GM19351 (cell line): Measurements from ENCODE around the gene DAB1.

Experiments used
- ATAC-seq: cut with Tn5 transposase; IDR thresholded peaks from one replicate; pipeline ENCODE4 v1.9.1; 2021; ENCODE audit warnings: mild to moderate bottlenecking, moderate library complexity; ENCODE audit not compliant: unreplicated experiment

DAB1 gene

DNA sequence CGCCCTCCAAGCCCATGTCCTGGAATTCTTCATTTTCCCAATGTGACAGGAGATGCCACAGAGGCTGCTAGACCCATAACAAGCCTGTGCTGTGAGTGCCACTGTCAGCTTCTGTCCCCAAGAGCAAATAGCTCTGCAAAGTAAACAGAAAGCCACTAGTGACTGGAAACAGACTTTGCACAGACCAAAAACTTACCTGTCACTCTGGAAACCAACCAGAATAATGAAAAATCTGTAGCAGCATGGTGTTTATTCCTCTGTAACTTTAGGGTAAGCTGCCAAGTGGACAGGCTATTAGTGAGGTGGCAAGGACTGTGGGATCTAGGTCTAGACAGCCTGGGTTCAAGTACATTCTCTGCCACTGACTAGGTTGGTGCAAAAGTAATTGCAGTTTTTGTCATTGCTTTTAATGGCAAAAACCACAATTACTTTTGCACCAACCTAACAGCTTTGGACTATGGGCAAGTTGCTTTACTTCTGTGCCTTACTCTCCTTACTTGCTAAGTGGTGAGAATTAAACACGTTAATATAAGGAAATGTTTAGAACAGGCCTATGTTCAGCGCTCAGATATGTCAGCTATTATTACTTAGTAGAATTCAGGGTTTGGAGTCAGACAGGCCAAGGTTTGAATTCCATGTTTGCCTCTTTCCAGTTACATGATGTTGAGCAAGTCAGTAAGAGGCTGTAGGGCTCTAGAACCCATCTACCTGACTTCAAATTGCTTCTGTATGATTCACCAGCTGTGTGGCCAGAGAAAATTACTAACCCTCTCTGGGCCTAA is 457.8 kb downstream of the DAB1 start, which contains the start of gene C8B:
Gene C8B (minus strand): TSS at position 100 of the 782 bp plus-strand sequence. CDS start 67 bp downstream, at position 33.
- ATAC-seq, result no peak

DNA sequence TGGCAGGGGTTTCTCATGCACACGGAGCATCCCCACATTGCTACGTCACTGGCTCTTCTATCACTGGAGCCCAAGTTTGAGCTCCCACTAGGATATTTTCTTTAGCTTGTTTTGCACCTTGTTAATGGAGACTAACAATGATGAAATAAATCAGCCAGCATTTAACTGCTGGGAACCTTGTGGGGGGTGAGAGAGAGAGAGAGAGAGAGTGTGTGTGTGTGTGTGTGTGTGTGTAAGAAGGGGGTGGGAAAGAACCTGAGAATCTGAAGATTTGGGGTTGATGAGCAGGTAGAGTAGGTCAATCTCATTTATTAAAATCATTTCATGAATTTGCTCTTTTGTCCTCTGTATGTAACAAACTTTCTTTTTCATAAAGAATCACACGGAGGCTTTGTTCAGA is 458.7 kb downstream of the DAB1 start:
- no peak for ATAC-seq

DNA sequence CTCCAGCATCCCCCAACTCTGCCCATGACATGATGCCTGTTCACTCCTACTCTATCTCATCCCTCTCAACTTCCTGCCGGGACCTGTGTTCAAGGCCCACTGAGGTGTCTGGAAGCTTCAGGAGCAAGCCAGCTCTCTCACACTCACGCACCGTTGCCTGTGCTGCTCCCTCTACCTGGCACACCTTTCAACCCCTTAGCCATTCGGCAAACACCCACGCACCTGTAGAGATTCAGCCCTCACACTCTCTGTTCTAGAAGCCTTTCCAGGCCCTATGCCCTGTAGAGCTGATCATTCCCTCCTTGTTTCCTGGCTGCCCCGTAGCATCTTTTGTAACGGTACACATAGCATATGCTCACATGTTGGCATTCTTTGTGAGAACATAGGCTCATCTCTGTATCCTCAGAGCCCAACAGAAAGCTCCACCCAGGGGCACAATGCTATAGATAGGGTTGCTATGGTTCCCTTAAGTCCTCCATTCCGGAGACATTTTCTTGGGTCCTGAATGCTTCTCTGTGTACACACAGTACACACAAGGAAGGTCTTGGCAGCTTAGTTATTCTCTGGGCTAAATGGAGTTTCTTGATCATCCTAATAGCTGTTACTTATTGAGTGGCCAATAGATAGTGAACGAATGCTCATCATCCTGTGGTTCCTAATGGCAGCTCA is 459.4 kb downstream of the DAB1 start:
- ATAC-seq, result no peak

DNA sequence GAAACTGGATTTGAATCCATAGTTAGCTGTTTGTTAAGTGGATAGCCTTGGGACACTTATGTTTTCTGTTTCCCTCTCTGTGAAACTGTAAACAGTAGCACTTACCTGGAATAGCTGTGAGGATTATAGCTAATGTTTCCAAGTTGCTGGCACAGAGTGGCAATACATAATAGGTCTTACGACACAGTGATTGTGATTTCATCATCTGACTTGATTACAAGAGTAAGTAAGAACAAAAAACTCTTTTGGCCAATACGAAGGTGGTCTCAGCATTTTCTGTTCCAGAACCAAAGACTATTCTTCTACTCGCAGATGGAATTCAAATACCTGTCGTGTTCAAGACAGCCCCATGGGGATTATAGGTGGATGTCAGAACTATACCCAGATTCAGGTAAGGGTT is 460.2 kb downstream of the DAB1 start:
- ATAC-seq, result no peak

DNA sequence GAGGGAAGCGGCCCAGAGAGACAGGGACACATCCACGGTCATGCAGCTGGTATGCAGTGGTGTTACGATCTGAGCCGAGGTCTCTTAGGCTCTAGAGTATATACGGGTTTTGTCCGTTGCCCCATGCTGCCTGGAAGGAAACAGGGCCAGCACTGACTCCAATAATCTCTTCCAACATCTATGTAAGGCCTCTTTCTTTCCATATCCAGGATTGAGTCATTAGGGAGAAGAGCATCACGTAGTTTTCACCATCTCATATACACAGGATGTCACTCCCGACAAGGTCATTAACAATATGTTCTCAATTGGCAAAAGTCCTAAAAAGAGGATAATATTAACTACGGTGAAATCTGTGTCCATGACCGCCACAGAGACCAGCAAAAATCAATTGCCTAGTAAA is 462.4 kb downstream of the DAB1 start:
- ATAC-seq, result no peak

DNA sequence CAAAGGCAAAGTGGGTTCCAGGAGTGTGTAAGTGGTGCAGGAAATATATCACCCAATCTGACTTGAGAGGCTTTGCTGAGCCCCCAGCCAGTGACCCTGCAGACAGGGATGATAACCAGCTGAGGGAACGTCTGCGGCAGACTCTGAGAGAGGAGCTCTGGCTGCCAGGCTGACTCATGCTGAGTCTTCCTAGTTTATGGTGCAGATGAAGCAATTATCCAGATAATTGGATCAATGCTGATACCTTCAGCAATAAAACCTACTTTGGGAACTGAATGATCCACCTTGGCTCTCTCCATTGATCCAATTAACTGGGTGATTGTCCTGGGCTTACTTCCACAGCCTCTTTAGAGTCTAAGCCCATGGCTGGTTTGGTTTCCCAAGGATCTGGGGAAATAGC is 465.3 kb downstream of the DAB1 start:
- no peak for ATAC-seq

DNA sequence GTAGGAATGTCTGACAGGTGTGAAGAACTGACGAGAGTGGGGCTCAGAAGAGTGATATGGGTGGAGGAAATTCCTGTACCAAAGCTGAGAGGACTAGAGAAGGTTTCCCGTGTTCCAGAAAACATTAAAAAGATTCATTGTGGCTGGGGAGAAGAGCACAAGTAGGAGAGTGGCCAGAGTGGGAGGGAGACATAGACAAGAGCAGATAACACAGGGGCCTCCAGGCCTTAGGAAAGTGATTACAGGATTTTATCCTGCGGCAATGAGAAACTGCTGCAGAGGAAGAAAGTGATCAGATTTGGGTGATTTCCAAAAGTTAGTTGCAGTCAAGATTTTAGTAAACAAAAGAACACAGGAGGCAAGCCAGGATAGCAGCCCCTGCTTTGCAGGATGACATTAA is 465.9 kb downstream of the DAB1 start:
- no peak for ATAC-seq

DNA sequence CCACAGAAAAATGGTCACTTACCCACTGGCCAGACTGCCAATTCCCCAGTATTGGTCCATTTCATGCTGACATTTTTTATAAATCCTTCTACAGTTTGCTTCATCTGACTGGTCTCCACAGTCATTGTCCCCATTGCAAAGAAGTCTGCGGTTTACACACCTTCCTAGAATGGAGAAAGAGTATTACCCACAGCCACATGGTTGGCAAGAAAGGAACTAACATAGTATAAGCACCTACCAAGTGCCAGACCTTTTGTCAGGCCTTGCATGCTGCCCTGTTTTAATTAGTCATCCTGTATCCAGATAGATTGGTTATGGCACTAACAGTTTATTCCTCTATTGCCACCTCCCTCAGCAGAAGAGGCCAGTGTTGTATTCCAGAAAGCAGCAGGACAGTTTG is 469.2 kb downstream of the DAB1 start:
- no peak for ATAC-seq

DNA sequence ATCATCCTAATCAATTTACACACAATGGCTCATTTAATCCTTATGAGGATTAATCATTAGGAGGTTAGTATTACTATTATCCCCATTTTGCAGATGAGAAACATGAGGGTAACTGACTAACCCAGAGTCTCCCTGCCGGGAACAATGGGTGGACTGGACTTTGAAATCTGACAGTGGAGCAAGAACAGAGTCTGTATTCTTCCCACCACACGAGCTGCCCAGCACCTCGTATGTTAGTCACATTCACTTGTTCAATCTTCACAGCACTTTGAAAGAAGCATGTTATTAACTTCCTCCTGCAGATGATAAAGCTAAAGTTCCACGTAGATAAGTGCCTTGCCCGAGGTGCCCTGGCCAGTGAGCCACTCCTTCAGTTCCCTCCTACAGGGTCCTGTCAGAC is 470.5 kb downstream of the DAB1 start:
- no peak for ATAC-seq

DNA sequence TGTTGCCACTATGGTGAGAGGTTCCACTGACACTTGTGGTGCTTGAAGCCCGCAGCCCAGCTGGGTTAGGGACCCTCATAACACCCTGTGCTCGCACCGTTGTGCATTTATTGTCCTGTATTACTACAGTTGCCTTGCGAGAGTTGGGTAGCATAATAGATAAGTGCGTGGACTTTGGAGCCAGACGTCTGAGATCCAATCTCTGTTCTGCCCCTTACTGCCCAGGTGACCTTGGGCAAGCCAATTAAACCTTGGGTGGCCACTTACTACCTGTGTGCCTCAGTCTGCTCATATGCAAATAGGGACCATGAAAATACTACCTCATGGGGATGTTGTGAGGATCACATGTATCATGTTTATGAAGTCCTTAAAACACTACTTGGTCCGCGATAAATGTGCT is 471.4 kb downstream of the DAB1 start:
- ATAC-seq, result no peak

DNA sequence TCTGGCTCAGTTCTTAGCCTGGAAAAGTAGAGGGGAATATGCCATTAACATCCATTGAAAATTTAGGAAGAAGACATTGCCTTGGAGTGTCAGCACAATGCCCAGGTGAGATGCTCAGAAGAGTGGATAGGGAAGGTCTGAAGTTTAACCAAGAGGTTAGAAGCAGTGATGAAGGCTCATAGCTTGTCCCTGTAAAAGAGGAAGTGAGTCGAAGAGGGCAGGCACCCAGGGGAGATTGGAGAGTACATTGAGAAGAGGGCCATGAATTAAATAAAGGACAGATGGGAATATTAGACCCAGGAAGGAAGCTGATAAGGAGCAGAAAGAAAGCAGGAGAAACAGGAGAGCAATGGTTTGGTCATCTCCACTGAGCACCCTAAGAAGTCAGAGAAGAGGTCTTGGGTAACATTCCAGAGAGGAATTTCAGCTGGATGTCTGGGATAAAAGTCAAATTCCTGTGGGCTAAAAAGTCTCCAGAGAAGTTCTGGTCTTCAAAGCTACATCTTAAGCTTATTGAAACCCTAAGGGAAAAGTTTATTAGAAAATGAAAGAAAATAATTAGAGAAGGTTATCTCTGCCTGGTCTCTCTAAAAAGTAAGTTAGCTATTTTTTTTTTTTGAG is 475.3 kb downstream of the DAB1 start:
- no peak for ATAC-seq
